ENCODE data around the gene HES7. TPM values are rescaled to one million over a fixed set of nuclear protein-coding genes. Genes with fewer than 3 reads are reported as not detected.

HES7 gene
- total RNA-seq, 1 experiment from 2014 or later = 3.1 TPM

- no peak for TF ChIP-seq MLX (CRISPR knock-in tag; IDR thresholded peaks at IDR 0.05)
- TF ChIP-seq, protein P1, sequence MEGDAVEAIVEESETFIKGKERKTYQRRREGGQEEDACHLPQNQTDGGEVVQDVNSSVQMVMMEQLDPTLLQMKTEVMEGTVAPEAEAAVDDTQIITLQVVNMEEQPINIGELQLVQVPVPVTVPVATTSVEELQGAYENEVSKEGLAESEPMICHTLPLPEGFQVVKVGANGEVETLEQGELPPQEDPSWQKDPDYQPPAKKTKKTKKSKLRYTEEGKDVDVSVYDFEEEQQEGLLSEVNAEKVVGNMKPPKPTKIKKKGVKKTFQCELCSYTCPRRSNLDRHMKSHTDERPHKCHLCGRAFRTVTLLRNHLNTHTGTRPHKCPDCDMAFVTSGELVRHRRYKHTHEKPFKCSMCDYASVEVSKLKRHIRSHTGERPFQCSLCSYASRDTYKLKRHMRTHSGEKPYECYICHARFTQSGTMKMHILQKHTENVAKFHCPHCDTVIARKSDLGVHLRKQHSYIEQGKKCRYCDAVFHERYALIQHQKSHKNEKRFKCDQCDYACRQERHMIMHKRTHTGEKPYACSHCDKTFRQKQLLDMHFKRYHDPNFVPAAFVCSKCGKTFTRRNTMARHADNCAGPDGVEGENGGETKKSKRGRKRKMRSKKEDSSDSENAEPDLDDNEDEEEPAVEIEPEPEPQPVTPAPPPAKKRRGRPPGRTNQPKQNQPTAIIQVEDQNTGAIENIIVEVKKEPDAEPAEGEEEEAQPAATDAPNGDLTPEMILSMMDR (IDR thresholded peaks at IDR 0.05) = no peak
Observed at GRCh38 chr17:8141741-8142140, 17.8 kb upstream of the HES7 start (continued).

GRCh38 chr17:8141045-8141444 is 17.1 kb upstream of the HES7 start:
- Mint-ChIP-seq H3K4me1 (0 out of 2 replicates have a peak, but pooled peaks cover 2% of the 10 kb centered on the region), H3K27me3 (ENCODE audit: low read depth) (no peaks in the 10 kb centered on the region; the same call in 1 of the 2 replicates), H3K27ac (no peak overlapping the region), H3K36me3 (peaks cover 20% of the 10 kb centered on the region), H3K9me3 (no peaks in the 10 kb centered on the region), H3K4me3 (no peak overlapping the region)
- ChIA-PET POLR2A (interaction anchor here (1.6 to 2.3 kb wide), 2 partner anchors 13 to 16 kb away, joined by 5 to 12 read pairs; no protein-coding TSS in a partner anchor), CTCF (interaction anchor here (1.0 to 3.3 kb wide), 4 partner anchors 17 to 68 kb away, joined by 3 to 13 read pairs (median 3); partner anchors contain the start of gene ALOXE3)
- no peak for TF ChIP-seq ZSCAN18 (CRISPR knock-in tag; IDR thresholded peaks at IDR 0.05)
- no peak for TF ChIP-seq KAT7 (CRISPR knock-in tag; IDR thresholded peaks at IDR 0.05; ENCODE audit: borderline replicate concordance)
- TF ChIP-seq, protein P2, sequence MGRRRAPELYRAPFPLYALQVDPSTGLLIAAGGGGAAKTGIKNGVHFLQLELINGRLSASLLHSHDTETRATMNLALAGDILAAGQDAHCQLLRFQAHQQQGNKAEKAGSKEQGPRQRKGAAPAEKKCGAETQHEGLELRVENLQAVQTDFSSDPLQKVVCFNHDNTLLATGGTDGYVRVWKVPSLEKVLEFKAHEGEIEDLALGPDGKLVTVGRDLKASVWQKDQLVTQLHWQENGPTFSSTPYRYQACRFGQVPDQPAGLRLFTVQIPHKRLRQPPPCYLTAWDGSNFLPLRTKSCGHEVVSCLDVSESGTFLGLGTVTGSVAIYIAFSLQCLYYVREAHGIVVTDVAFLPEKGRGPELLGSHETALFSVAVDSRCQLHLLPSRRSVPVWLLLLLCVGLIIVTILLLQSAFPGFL (CRISPR knock-in tag; IDR thresholded peaks at IDR 0.05; ENCODE audit: borderline replicate concordance) = no peak
- TF ChIP-seq CREB1 (CRISPR knock-in tag; IDR thresholded peaks at IDR 0.05) = no peak
- no peak for TF ChIP-seq SMAD3 (CRISPR knock-in tag; IDR thresholded peaks at IDR 0.05; ENCODE audit: borderline replicate concordance)
- TF ChIP-seq, protein P1 (IDR thresholded peaks at IDR 0.05) = no peak
- no peak for TF ChIP-seq FOXK1 (CRISPR knock-in tag; IDR thresholded peaks at IDR 0.05)
- TF ChIP-seq, protein P3, sequence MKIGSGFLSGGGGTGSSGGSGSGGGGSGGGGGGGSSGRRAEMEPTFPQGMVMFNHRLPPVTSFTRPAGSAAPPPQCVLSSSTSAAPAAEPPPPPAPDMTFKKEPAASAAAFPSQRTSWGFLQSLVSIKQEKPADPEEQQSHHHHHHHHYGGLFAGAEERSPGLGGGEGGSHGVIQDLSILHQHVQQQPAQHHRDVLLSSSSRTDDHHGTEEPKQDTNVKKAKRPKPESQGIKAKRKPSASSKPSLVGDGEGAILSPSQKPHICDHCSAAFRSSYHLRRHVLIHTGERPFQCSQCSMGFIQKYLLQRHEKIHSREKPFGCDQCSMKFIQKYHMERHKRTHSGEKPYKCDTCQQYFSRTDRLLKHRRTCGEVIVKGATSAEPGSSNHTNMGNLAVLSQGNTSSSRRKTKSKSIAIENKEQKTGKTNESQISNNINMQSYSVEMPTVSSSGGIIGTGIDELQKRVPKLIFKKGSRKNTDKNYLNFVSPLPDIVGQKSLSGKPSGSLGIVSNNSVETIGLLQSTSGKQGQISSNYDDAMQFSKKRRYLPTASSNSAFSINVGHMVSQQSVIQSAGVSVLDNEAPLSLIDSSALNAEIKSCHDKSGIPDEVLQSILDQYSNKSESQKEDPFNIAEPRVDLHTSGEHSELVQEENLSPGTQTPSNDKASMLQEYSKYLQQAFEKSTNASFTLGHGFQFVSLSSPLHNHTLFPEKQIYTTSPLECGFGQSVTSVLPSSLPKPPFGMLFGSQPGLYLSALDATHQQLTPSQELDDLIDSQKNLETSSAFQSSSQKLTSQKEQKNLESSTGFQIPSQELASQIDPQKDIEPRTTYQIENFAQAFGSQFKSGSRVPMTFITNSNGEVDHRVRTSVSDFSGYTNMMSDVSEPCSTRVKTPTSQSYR (CRISPR knock-in tag; IDR thresholded peaks at IDR 0.05) = no peak
- TF ChIP-seq GRHL2 (CRISPR knock-in tag; IDR thresholded peaks at IDR 0.05; ENCODE audit: insufficient replicate concordance, severe bottlenecking) = no peak
- TF ChIP-seq GABPB1 (CRISPR knock-in tag; IDR thresholded peaks at IDR 0.05) = no peak
- no peak for TF ChIP-seq CDX4 (CRISPR knock-in tag; IDR thresholded peaks at IDR 0.05; ENCODE audit: borderline replicate concordance)
- DNase-seq (ENCODE audit: low spot score) (no peak), ATAC-seq (no peak)
